Measurements from ENCODE around the gene PRODH.
"Not testable (repeated sequence)": the region's sequence is repeated elsewhere in the genome, so short reads cannot be mapped to it uniquely, and the experiment has no call there.

DNA sequence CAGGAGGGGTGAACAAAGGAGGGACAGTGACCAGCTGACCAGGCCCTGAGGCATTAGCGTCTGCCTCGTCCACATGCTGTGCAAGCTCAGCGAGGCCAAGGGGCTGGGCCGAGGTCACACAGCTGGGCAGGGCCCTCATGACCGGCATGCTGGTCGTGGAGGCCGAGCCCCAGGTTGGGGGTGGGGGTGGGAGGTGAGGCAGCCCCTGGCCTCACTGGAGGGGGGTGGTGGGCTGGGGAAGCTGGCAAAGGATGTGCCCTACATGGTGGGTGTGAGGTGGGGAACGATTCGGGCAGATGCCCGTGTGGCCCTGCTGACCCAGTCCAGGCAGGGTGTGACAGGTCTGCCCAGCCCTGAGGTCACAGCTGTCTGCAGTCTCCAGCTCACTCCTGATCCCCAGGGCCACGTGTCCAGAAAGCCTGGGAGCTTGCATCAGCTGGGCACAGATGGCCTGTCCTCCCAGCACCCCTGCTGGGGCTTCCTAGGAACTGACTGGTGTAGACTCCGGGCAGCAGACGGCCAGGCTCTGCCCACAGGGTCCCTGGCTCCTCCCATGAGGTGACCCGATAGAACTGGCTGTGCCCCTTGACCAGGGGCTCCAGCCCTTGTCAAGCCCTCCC is 31.4 kb upstream of the PRODH start:
- TF ChIP-seq, protein P1, sequence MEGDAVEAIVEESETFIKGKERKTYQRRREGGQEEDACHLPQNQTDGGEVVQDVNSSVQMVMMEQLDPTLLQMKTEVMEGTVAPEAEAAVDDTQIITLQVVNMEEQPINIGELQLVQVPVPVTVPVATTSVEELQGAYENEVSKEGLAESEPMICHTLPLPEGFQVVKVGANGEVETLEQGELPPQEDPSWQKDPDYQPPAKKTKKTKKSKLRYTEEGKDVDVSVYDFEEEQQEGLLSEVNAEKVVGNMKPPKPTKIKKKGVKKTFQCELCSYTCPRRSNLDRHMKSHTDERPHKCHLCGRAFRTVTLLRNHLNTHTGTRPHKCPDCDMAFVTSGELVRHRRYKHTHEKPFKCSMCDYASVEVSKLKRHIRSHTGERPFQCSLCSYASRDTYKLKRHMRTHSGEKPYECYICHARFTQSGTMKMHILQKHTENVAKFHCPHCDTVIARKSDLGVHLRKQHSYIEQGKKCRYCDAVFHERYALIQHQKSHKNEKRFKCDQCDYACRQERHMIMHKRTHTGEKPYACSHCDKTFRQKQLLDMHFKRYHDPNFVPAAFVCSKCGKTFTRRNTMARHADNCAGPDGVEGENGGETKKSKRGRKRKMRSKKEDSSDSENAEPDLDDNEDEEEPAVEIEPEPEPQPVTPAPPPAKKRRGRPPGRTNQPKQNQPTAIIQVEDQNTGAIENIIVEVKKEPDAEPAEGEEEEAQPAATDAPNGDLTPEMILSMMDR (conservative IDR thresholded peaks at IDR 0.05; ENCODE audit: low read length): not testable (repeated sequence)
- TF ChIP-seq EZH2phosphoT487 (IDR thresholded peaks at IDR 0.05; ENCODE audit: borderline replicate concordance): not testable (repeated sequence)

Data from Loucy (cell line).